T-helper 17 cell (primary cell): ENCODE measurements around the gene LRRC75A. TPM values are rescaled to one million over a fixed set of nuclear protein-coding genes. Genes with fewer than 3 reads are reported as not detected.
A peak's percentile ranks its signal among the peaks of the same experiment; 100 is the strongest.

ENCODE experiments used
- ATAC-seq: fragments of 150-1000 bp; cut with Tn5 transposase; 2 replicates; pipeline ENCODE4 v1.10.0; 2021; ENCODE audit warnings: mild to moderate bottlenecking, moderate library complexity
- DNase-seq, 3 donors: peaks; one replicate each; pipeline versions ENCODE4 v3.0.0 to v3.0.0-alpha.2; 2020 to 2021
- H3K9me3 ChIP-seq: one replicate; pipeline ENCODE4 v1.7.0; 2013; ENCODE audit warnings: low read length, mild to moderate bottlenecking; ENCODE audit not compliant: control insufficient read depth, poor library complexity, severe bottlenecking
- H3K27ac Mint-ChIP-seq: one replicate; pipeline ENCODE4 v1.8.0; 2022; ENCODE audit warnings: mild to moderate bottlenecking, moderate library complexity, mixed read lengths
- H3K27me3 Mint-ChIP-seq: one replicate; pipeline ENCODE4 v1.8.0; 2022; ENCODE audit warnings: mixed read lengths
- H3K36me3 Mint-ChIP-seq: one replicate; pipeline ENCODE4 v1.8.0; 2022; ENCODE audit warnings: low read depth, mixed read lengths
- H3K4me1 Mint-ChIP-seq: one replicate; pipeline ENCODE4 v1.8.0; 2022; ENCODE audit warnings: mild to moderate bottlenecking, mixed read lengths
- H3K4me3 Mint-ChIP-seq: one replicate; pipeline ENCODE4 v1.8.0; 2022; ENCODE audit warnings: mild to moderate bottlenecking, moderate library complexity, mixed read lengths
- total RNA-seq, 4 donors: library from RNA in 2 of 4; stranded (reverse) in 2 of 4; gene quantifications; one replicate each; pipeline ENCODE4 v1.2.3 and lab custom pipeline; 2022 to 2026

The LRRC75A gene
- total RNA-seq, 2 donors from 2014 or later: 3.1 to 5.0 TPM

GRCh38 chr17:16474012-16474725 is 17.8 kb downstream of the LRRC75A start:
- no peak overlapping the region for H3K4me3 Mint-ChIP-seq
- no peak for DNase-seq
- H3K27ac Mint-ChIP-seq: no peak overlapping the region
- H3K36me3 Mint-ChIP-seq: no peaks in the 10 kb centered on the region
- no peaks in the 10 kb centered on the region for H3K9me3 ChIP-seq
- H3K27me3 Mint-ChIP-seq: no peaks in the 10 kb centered on the region
- no peak for ATAC-seq
- H3K4me1 Mint-ChIP-seq: peaks cover 6% of the 10 kb centered on the region

- no peak overlapping the region for H3K4me3 Mint-ChIP-seq
- no peak overlapping the region for H3K27ac Mint-ChIP-seq
- no peaks in the 10 kb centered on the region for H3K36me3 Mint-ChIP-seq
- no peak for DNase-seq
- no peaks in the 10 kb centered on the region for H3K27me3 Mint-ChIP-seq
- H3K9me3 ChIP-seq: no peaks in the 10 kb centered on the region
- peaks cover 8% of the 10 kb centered on the region for H3K4me1 Mint-ChIP-seq
- ATAC-seq: no peak
Observed at GRCh38 chr17:16473044-16474011, 18.7 kb downstream of the LRRC75A start.

GRCh38 chr17:16472539-16472938 is 19.5 kb downstream of the LRRC75A start:
- Mint-ChIP-seq H3K27ac (no peak overlapping the region), H3K36me3 (no peaks in the 10 kb centered on the region), H3K27me3 (no peaks in the 10 kb centered on the region), H3K4me1 (peaks cover 12% of the 10 kb centered on the region), H3K4me3 (no peak overlapping the region)
- no peaks in the 10 kb centered on the region for H3K9me3 ChIP-seq
- ATAC-seq (no peak), DNase-seq (no peak)

- Mint-ChIP-seq H3K27me3 (no peaks in the 10 kb centered on the region), H3K4me3 (no peak overlapping the region), H3K27ac (peak overlapping the region; percentile 61), H3K36me3 (no peaks in the 10 kb centered on the region), H3K4me1 (peaks cover 12% of the 10 kb centered on the region)
- no peak for ATAC-seq
- H3K9me3 ChIP-seq: no peaks in the 10 kb centered on the region
- no peak for DNase-seq
Observed at GRCh38 chr17:16471295-16471694, 20.7 kb downstream of the LRRC75A start.

GRCh38 chr17:16470265-16470664 is 21.7 kb downstream of the LRRC75A start:
- no peaks in the 10 kb centered on the region for H3K27me3 Mint-ChIP-seq
- no peak for ATAC-seq
- no peaks in the 10 kb centered on the region for H3K36me3 Mint-ChIP-seq
- no peaks in the 10 kb centered on the region for H3K9me3 ChIP-seq
- peaks cover 12% of the 10 kb centered on the region for H3K4me1 Mint-ChIP-seq
- DNase-seq: no peak
- H3K27ac Mint-ChIP-seq: peak overlapping the region; percentile 19
- H3K4me3 Mint-ChIP-seq: no peak overlapping the region

- no peaks in the 10 kb centered on the region for H3K9me3 ChIP-seq
- H3K4me1 Mint-ChIP-seq: peaks cover 12% of the 10 kb centered on the region
- no peak overlapping the region for H3K27ac Mint-ChIP-seq
- H3K36me3 Mint-ChIP-seq: no peaks in the 10 kb centered on the region
- no peaks in the 10 kb centered on the region for H3K27me3 Mint-ChIP-seq
- ATAC-seq (no peak), DNase-seq (no peak)
- H3K4me3 Mint-ChIP-seq: no peak overlapping the region
Observed at GRCh38 chr17:16468428-16468992, 23.5 kb downstream of the LRRC75A start.

- H3K27ac Mint-ChIP-seq: peak overlapping the region; percentile 41
Observed at GRCh38 chr17:16467886-16468285, 24.1 kb downstream of the LRRC75A start.

GRCh38 chr17:16467044-16467443 is 24.9 kb downstream of the LRRC75A start:
- no peaks in the 10 kb centered on the region for H3K27me3 Mint-ChIP-seq
- peaks cover 10% of the 10 kb centered on the region for H3K4me1 Mint-ChIP-seq
- no peak overlapping the region for H3K4me3 Mint-ChIP-seq
- ATAC-seq (no peak), DNase-seq (no peak)
- no peaks in the 10 kb centered on the region for H3K9me3 ChIP-seq
- H3K36me3 Mint-ChIP-seq: no peaks in the 10 kb centered on the region
- peak overlapping the region; percentile 41 for H3K27ac Mint-ChIP-seq

More at GRCh38 chr17:16467886-16468285, 24.1 kb downstream of the LRRC75A start:
- Mint-ChIP-seq H3K4me3 (no peak overlapping the region), H3K36me3 (no peaks in the 10 kb centered on the region), H3K4me1 (peaks cover 12% of the 10 kb centered on the region), H3K27me3 (no peaks in the 10 kb centered on the region)
- ATAC-seq (no peak), DNase-seq (no peak)
- no peaks in the 10 kb centered on the region for H3K9me3 ChIP-seq

GRCh38 chr17:16466407-16466806 is 25.6 kb downstream of the LRRC75A start:
- H3K27me3 Mint-ChIP-seq: no peaks in the 10 kb centered on the region
- H3K27ac Mint-ChIP-seq: no peak overlapping the region
- no peak overlapping the region for H3K4me3 Mint-ChIP-seq
- H3K36me3 Mint-ChIP-seq: no peaks in the 10 kb centered on the region
- peaks cover 7% of the 10 kb centered on the region for H3K4me1 Mint-ChIP-seq
- ATAC-seq (no peak), DNase-seq (no peak)
- no peaks in the 10 kb centered on the region for H3K9me3 ChIP-seq

GRCh38 chr17:16465861-16466338 is 26.1 kb downstream of the LRRC75A start:
- H3K9me3 ChIP-seq: no peaks in the 10 kb centered on the region
- no peaks in the 10 kb centered on the region for H3K27me3 Mint-ChIP-seq
- no peak overlapping the region for H3K4me3 Mint-ChIP-seq
- no peak for ATAC-seq
- peaks cover 7% of the 10 kb centered on the region for H3K4me1 Mint-ChIP-seq
- DNase-seq: no peak
- H3K36me3 Mint-ChIP-seq: no peaks in the 10 kb centered on the region
- H3K27ac Mint-ChIP-seq: no peak overlapping the region

- no peaks in the 10 kb centered on the region for H3K9me3 ChIP-seq
- peaks cover 7% of the 10 kb centered on the region for H3K4me1 Mint-ChIP-seq
- H3K27ac Mint-ChIP-seq: no peak overlapping the region
- no peaks in the 10 kb centered on the region for H3K27me3 Mint-ChIP-seq
- H3K36me3 Mint-ChIP-seq: no peaks in the 10 kb centered on the region
- DNase-seq (no peak), ATAC-seq (no peak)
- H3K4me3 Mint-ChIP-seq: no peak overlapping the region
Observed at GRCh38 chr17:16465052-16465312, 27.0 kb downstream of the LRRC75A start.

- ATAC-seq (no peak), DNase-seq (no peak)
- Mint-ChIP-seq H3K27ac (no peak overlapping the region), H3K27me3 (no peaks in the 10 kb centered on the region), H3K4me1 (peaks cover 7% of the 10 kb centered on the region), H3K4me3 (no peak overlapping the region), H3K36me3 (no peaks in the 10 kb centered on the region)
- H3K9me3 ChIP-seq: no peaks in the 10 kb centered on the region
Observed at GRCh38 chr17:16464303-16465051, 27.5 kb downstream of the LRRC75A start.
